Stimulated activated CD8-positive, alpha-beta memory T cell treated with anti-CD3 and anti-CD28 coated beads, Interleukin-15, amount 100 ng/mL, for 4 hours (primary cell): ENCODE results near the gene CENPP.

ENCODE experiments used
- DNase-seq, 2 donors: peaks; one replicate each; pipeline ENCODE4 v3.0.0-alpha.2; 2020; ENCODE audit warnings: low read depth in 2 of 2

The CENPP gene

GRCh38 chr9:92425474-92425873 is 99.7 kb downstream of the CENPP start:
- no peak for DNase-seq

- no peak for DNase-seq
Measured at GRCh38 chr9:92426501-92427145, 100.9 kb downstream of the CENPP start.

- DNase-seq, result no peak
Measured at GRCh38 chr9:92429836-92430235, 104.1 kb downstream of the CENPP start.

GRCh38 chr9:92432350-92432749 is 106.6 kb downstream of the CENPP start:
- DNase-seq, result no peak

- no peak for DNase-seq
Measured at GRCh38 chr9:92432972-92433548, 107.3 kb downstream of the CENPP start.

GRCh38 chr9:92435263-92435662 is 109.5 kb downstream of the CENPP start:
- no peak for DNase-seq

GRCh38 chr9:92438900-92439526 is 113.3 kb downstream of the CENPP start:
- DNase-seq, result no peak

GRCh38 chr9:92439921-92440750 is 114.4 kb downstream of the CENPP start:
- no peak for DNase-seq

GRCh38 chr9:92440751-92441046 is 114.9 kb downstream of the CENPP start:
- no peak for DNase-seq

- DNase-seq, result no peak
Measured at GRCh38 chr9:92444841-92445240, 119.1 kb downstream of the CENPP start.

GRCh38 chr9:92446536-92446935 is 120.8 kb downstream of the CENPP start:
- no peak for DNase-seq

GRCh38 chr9:92455217-92455616 is 129.5 kb downstream of the CENPP start:
- no peak for DNase-seq

- DNase-seq, result no peak
Measured at GRCh38 chr9:92457576-92457975, 131.8 kb downstream of the CENPP start.

GRCh38 chr9:92463387-92463786 is 137.6 kb downstream of the CENPP start:
- DNase-seq, result no peak

GRCh38 chr9:92463984-92464383 is 138.2 kb downstream of the CENPP start:
- DNase-seq, result no peak

GRCh38 chr9:92467041-92467440 is 141.3 kb downstream of the CENPP start:
- no peak for DNase-seq

- DNase-seq, result no peak
Measured at GRCh38 chr9:92467511-92467910, 141.8 kb downstream of the CENPP start.

GRCh38 chr9:92468206-92468605 is 142.5 kb downstream of the CENPP start:
- DNase-seq, result no peak

- DNase-seq, result no peak
Measured at GRCh38 chr9:92474587-92474986, 148.8 kb downstream of the CENPP start.

- DNase-seq, result no peak
Measured at GRCh38 chr9:92476962-92477361, 151.2 kb downstream of the CENPP start.

- DNase-seq, result no peak
Measured at GRCh38 chr9:92478783-92479182, 153.0 kb downstream of the CENPP start.

- DNase-seq, result no peak
Measured at GRCh38 chr9:92479346-92479745, 153.6 kb downstream of the CENPP start.

GRCh38 chr9:92480291-92480771 is 154.6 kb downstream of the CENPP start:
- DNase-seq, result no peak
